NB4 (cell line): ENCODE measurements around the gene FAM81A.

Experiments used
- MYC ChIP-seq: IDR thresholded peaks from 2 replicates; pipeline ENCODE4 v1.6.1; 2011; ENCODE audit warnings: low read depth, low read length
- POLR2A ChIP-seq: IDR thresholded peaks from 2 replicates; pipeline ENCODE4 v1.6.1; 2011; ENCODE audit warnings: mild to moderate bottlenecking; ENCODE audit not compliant: insufficient read length; ENCODE audit errors: extremely low read depth
- TF ChIP-seq, protein P1 (sequence below): IDR thresholded peaks from one replicate; pipeline ENCODE4 v1.5.1; 2012; ENCODE audit warnings: low read depth, low read length
- TF ChIP-seq, protein P2 (sequence below): IDR thresholded peaks from 2 replicates; pipeline ENCODE4 v1.6.1; 2011; ENCODE audit warnings: low read depth, low read length

DNA sequence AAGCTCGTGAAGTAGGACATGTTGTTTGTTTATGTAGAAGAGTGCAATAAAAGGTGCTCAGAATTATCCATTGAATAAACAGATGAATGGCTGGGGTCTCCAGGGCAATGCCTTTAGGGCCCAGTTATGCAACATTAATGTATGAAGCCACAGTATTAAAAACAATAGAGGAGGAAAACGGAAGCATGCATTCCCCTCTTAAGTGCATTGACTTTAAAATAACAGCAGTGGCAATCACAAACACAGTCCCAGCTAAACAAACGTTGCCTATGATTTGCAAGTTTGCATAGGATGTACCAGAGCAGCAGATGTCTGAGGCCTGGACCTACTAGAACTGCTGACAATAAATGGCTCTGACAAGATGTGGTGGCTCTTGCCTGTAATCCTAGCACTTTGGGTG lies 113.0 kb downstream of the FAM81A start:
- TF ChIP-seq, protein P1, sequence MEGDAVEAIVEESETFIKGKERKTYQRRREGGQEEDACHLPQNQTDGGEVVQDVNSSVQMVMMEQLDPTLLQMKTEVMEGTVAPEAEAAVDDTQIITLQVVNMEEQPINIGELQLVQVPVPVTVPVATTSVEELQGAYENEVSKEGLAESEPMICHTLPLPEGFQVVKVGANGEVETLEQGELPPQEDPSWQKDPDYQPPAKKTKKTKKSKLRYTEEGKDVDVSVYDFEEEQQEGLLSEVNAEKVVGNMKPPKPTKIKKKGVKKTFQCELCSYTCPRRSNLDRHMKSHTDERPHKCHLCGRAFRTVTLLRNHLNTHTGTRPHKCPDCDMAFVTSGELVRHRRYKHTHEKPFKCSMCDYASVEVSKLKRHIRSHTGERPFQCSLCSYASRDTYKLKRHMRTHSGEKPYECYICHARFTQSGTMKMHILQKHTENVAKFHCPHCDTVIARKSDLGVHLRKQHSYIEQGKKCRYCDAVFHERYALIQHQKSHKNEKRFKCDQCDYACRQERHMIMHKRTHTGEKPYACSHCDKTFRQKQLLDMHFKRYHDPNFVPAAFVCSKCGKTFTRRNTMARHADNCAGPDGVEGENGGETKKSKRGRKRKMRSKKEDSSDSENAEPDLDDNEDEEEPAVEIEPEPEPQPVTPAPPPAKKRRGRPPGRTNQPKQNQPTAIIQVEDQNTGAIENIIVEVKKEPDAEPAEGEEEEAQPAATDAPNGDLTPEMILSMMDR: no peak
- no peak for TF ChIP-seq POLR2A
- TF ChIP-seq, protein P2, sequence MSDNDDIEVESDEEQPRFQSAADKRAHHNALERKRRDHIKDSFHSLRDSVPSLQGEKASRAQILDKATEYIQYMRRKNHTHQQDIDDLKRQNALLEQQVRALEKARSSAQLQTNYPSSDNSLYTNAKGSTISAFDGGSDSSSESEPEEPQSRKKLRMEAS: no peak
- TF ChIP-seq MYC: no peak
